HCT116 (cell line): ENCODE results near the gene IL17C. TPM values are rescaled to one million over a fixed set of nuclear protein-coding genes. Genes with fewer than 3 reads are reported as not detected.
A peak's percentile ranks its signal among the peaks of the same experiment; 100 is the strongest.

ENCODE experiments used
- ATAC-seq: fragments of 200-7000 bp; cut with Tn5 transposase; 2 replicates; pipeline ENCODE4 v1.9.1; 2020; ENCODE audit warnings: mild to moderate bottlenecking, moderate library complexity
- BruUV-seq: library from RNA; stranded (reverse); fragments of 400-500 nt; replicated peaks from 2 replicates; lab custom pipeline; 2021; lab: Mats Ljungman, UMichigan
- CTCF ChIA-PET: fragments of 300-600 bp; sonication (Branson Sonifier 250); formaldehyde crosslinking; loops from one replicate; lab custom pipeline; 2021; ENCODE audit warnings: antibody characterized with exemption; lab: Charles Lee
- POLR2A ChIA-PET: fragments of 300-600, 350-600 bp; sonication (Branson Sonifier 250); formaldehyde crosslinking; loops from one replicate; lab custom pipeline; 2021; ENCODE audit warnings: antibody characterized with exemption; lab: Charles Lee
- RAD21 ChIA-PET, 2 experiments: fragments of 300-600 bp; sonication (Branson Sonifier 250); formaldehyde crosslinking; loops; one replicate each; lab custom pipeline; 2023; ENCODE audit warnings: low total read pairs in 2 of 2; ENCODE audit not compliant: uncharacterized antibody in 2 of 2, unreplicated experiment in 2 of 2, low non-redundant PET in 1 of 2; lab: Charles Lee
- DNase-seq: peaks from one replicate; pipeline ENCODE4 v3.0.0-alpha.2; 2010; ENCODE audit warnings: low read depth, low spot score
- H2AFZ ChIP-seq: fragments of 200-600 bp; shearing (Covaris generic), sonication (generic); 2 replicates; pipeline ENCODE4 v1.6.1; 2017; ENCODE audit warnings: low read depth, mixed run types, mixed read lengths, antibody characterized with exemption, low read length; ENCODE audit not compliant: poor library complexity, severe bottlenecking
- H3K27ac ChIP-seq: 2 replicates; pipeline ENCODE4 v1.5.1; 2012; ENCODE audit warnings: low read depth, low read length
- H3K27me3 ChIP-seq: fragments of 200-600 bp; sonication (generic); 2 replicates; pipeline ENCODE4 v1.6.1; 2016; ENCODE audit warnings: mixed run types, low read length, mixed read lengths; ENCODE audit not compliant: insufficient read depth
- H3K36me3 ChIP-seq, 2 experiments: fragments of 200-500 bp in 1 of 2; fragments of 200-600 bp in 1 of 2; sonication (Bioruptor generic) in 1 of 2; sonication (generic) in 1 of 2; 2 replicates each; pipeline versions ENCODE4 v1.5.1 to v1.6.1; 2014 to 2016; ENCODE audit warnings: low read length in 2 of 2, inconsistent platforms in 1 of 2, mixed read lengths in 1 of 2, mixed run types in 1 of 2; ENCODE audit not compliant: insufficient read depth in 2 of 2, control insufficient read depth in 1 of 2
- H3K4me1 ChIP-seq, 2 experiments: fragments of 200-600 bp in 1 of 2; sonication (generic) in 1 of 2; 2 replicates each; pipeline versions ENCODE4 v1.5.1 to v1.6.1; 2012 to 2017; ENCODE audit warnings: low read length in 2 of 2, inconsistent platforms in 1 of 2, mild to moderate bottlenecking in 1 of 2, mixed read lengths in 1 of 2, mixed run types in 1 of 2, moderate library complexity in 1 of 2; ENCODE audit not compliant: insufficient read depth in 2 of 2, control insufficient read depth in 1 of 2
- H3K4me2 ChIP-seq: fragments of 200-600 bp; sonication (generic); 2 replicates; pipeline ENCODE4 v1.6.1; 2017; ENCODE audit warnings: mixed run types, low read length, mixed read lengths
- H3K4me3 ChIP-seq, 2 experiments: fragments of 200-600 bp in 1 of 2; sonication (generic) in 1 of 2; replicated peaks in 1 of 2; 2 replicates each; pipeline ENCODE4 v1.5.1; 2011 to 2016; ENCODE audit warnings: low read length in 2 of 2, control low read depth in 1 of 2, low read depth in 1 of 2, mild to moderate bottlenecking in 1 of 2, mixed read lengths in 1 of 2, mixed run types in 1 of 2
- H3K79me2 ChIP-seq: fragments of 200-600 bp; sonication (generic); 2 replicates; pipeline ENCODE4 v1.6.1; 2017; ENCODE audit warnings: mild to moderate bottlenecking, mixed run types, low read length, moderate library complexity, mixed read lengths; ENCODE audit not compliant: insufficient read depth
- H3K9ac ChIP-seq: fragments of 200-600 bp; sonication (generic); 2 replicates; pipeline ENCODE4 v1.6.1; 2016; ENCODE audit warnings: low read length, mixed read lengths
- H3K9me2 ChIP-seq: fragments of 200-600 bp; sonication (generic), shearing (Covaris generic); 2 replicates; pipeline ENCODE4 v1.6.1; 2017; ENCODE audit warnings: mixed run types, mild to moderate bottlenecking, moderate library complexity; ENCODE audit not compliant: insufficient read depth
- H3K9me3 ChIP-seq, 2 experiments: fragments of 200-500 bp in 1 of 2; fragments of 200-600 bp in 1 of 2; sonication (Bioruptor generic) in 1 of 2; sonication (generic) in 1 of 2; 2 replicates each; pipeline ENCODE4 v1.6.1; 2014 to 2017; ENCODE audit warnings: low read length in 2 of 2, mixed read lengths in 2 of 2, inconsistent platforms in 1 of 2, low read depth in 1 of 2, mild to moderate bottlenecking in 1 of 2, mixed run types in 1 of 2, moderate library complexity in 1 of 2; ENCODE audit not compliant: control insufficient read depth in 1 of 2, insufficient read depth in 1 of 2
- H4K20me1 ChIP-seq: fragments of 200-600 bp; sonication (generic), shearing (Covaris generic); 2 replicates; pipeline ENCODE4 v1.6.1; 2017; ENCODE audit warnings: mixed run types, mild to moderate bottlenecking, moderate library complexity; ENCODE audit not compliant: insufficient read depth
- CBX3 ChIP-seq: IDR thresholded peaks from 2 replicates; pipeline ENCODE4 v1.6.1; 2012; ENCODE audit warnings: low read depth
- CEBPB ChIP-seq: IDR thresholded peaks from 2 replicates; pipeline ENCODE4 v1.6.1; 2012; ENCODE audit warnings: low read depth
- EGR1 ChIP-seq: IDR thresholded peaks from 2 replicates; pipeline ENCODE4 v1.6.1; 2012; ENCODE audit warnings: low read depth
- ELF1 ChIP-seq: IDR thresholded peaks from 2 replicates; pipeline ENCODE4 v1.6.1; 2012; ENCODE audit warnings: low read depth, borderline replicate concordance
- EZH2 ChIP-seq: fragments of 200-600 bp; sonication (generic); IDR thresholded peaks from 2 replicates; pipeline ENCODE4 v1.6.1; 2017; ENCODE audit warnings: antibody characterized with exemption, mixed run types
- EZH2phosphoT487 ChIP-seq: fragments of 200-600 bp; IDR thresholded peaks from 2 replicates; pipeline ENCODE4 v1.6.1; 2018; ENCODE audit warnings: antibody characterized with exemption, borderline replicate concordance
- JUND ChIP-seq: IDR thresholded peaks from 2 replicates; pipeline ENCODE4 v1.6.1; 2012
- POLR2A ChIP-seq: IDR thresholded peaks from 2 replicates; pipeline ENCODE4 v1.7.0; 2011; ENCODE audit warnings: borderline replicate concordance; ENCODE audit not compliant: insufficient read depth, insufficient read length; ENCODE audit errors: extremely low read depth
- RAD21 ChIP-seq: IDR thresholded peaks from 2 replicates; pipeline ENCODE4 v1.6.1; 2012; ENCODE audit warnings: low read depth, mild to moderate bottlenecking
- SP1 ChIP-seq: IDR thresholded peaks from 2 replicates; pipeline ENCODE4 v1.6.1; 2012; ENCODE audit warnings: low read depth
- SRF ChIP-seq: IDR thresholded peaks from 2 replicates; pipeline ENCODE4 v1.6.1; 2012; ENCODE audit warnings: low read depth
- TCF7L2 ChIP-seq: IDR thresholded peaks from 2 replicates; pipeline ENCODE4 v1.7.0; 2011; ENCODE audit warnings: borderline replicate concordance, inconsistent platforms; ENCODE audit not compliant: insufficient read depth, insufficient read length; ENCODE audit errors: extremely low read depth
- YY1 ChIP-seq: IDR thresholded peaks from 2 replicates; pipeline ENCODE4 v1.6.1; 2011; ENCODE audit warnings: low read length, low read depth, moderate library complexity, mild to moderate bottlenecking; ENCODE audit not compliant: insufficient replicate concordance; ENCODE audit errors: extremely low read depth
- ZFX ChIP-seq: fragments of 450-650 bp; IDR thresholded peaks from 2 replicates; pipeline ENCODE4 v1.6.1; 2017
- ZNF274 ChIP-seq: fragments of 200-500 bp; sonication (Bioruptor generic); IDR thresholded peaks from 2 replicates; pipeline ENCODE4 v1.6.1; 2014; ENCODE audit warnings: mild to moderate bottlenecking, low read depth, low read length, inconsistent platforms
- intact Hi-C: fragments of 100-400 bp; cut with micrococcal nuclease; formaldehyde crosslinking; loops from 2 replicates; pipeline ENCODE4 v1.10.0; 2022
- total RNA-seq: library from RNA; stranded (reverse); gene quantifications from one replicate; pipeline ENCODE4 v1.2.1, GENCODE V29; 2021; ENCODE audit not compliant: unreplicated experiment
- TF ChIP-seq, protein P1 (sequence below): IDR thresholded peaks from 2 replicates; pipeline ENCODE4 v1.6.1; 2011; ENCODE audit warnings: mild to moderate bottlenecking, low read length, moderate library complexity; ENCODE audit not compliant: insufficient replicate concordance; ENCODE audit errors: extremely low read depth
- TF ChIP-seq, protein P2 (sequence below): IDR thresholded peaks from 2 replicates; pipeline ENCODE4 v1.6.1; 2012
- TF ChIP-seq, protein P3 (sequence below), 3 experiments: fragments of 200-600 bp in 1 of 3; sonication (generic) in 1 of 3; IDR thresholded peaks in 2 of 3; conservative IDR thresholded peaks in 1 of 3; 2 replicates each; pipeline ENCODE4 v1.5.1; 2012 to 2017; ENCODE audit warnings: low read depth in 2 of 3, low read length in 2 of 3, antibody characterized with exemption in 1 of 3, borderline replicate concordance in 1 of 3, control low read depth in 1 of 3, mild to moderate bottlenecking in 1 of 3, mixed read lengths in 1 of 3, mixed run types in 1 of 3, moderate library complexity in 1 of 3; ENCODE audit not compliant: insufficient read depth in 1 of 3
- TF ChIP-seq, protein P4 (sequence below): IDR thresholded peaks from 2 replicates; pipeline ENCODE4 v1.6.1; 2012; ENCODE audit warnings: low read depth
- TF ChIP-seq, protein P5 (sequence below): IDR thresholded peaks from 2 replicates; pipeline ENCODE4 v1.6.1; 2012

Gene IL17C
- total RNA-seq, 1 experiment from 2014 or later, result not detected

DNA sequence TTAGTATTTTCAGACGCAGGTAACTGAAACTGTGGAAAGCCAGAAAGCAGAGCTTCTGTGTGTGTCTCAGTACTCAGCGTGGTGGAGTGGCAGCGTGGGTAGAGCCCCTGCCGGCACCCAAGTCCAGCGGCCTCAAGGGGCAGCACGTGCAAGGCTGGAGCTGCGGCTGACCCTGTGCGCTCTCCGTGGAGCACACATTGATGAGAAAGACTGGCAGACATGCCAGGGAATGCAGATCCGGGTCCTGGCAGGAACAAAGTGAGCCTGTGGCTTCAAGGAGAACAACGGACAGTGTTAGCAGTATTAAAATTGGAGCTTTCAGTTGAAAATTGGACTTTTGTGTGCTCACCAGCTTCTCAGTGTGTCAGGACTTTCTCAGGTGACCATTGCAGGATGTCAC is 44.9 kb upstream of the IL17C start:
- intact Hi-C loops, result no loop called here
- Histone ChIP-seq H3K9me3 (no peaks in the 10 kb centered on the region), H3K4me3 (no peak overlapping the region), H3K4me1 (no peaks in the 10 kb centered on the region), H3K27me3 (no peaks in the 10 kb centered on the region), H3K4me2 (no peak overlapping the region), H4K20me1 (peaks cover 4% of the 10 kb centered on the region; the same call in 1 of the 2 replicates), H2AFZ (no peak overlapping the region), H3K27ac (no peak overlapping the region), H3K79me2 (peaks cover 82% of the 10 kb centered on the region), H3K9ac (no peak overlapping the region), H3K36me3 (peaks cover 46 to 52% of the 10 kb centered on the region in 2 experiments; a peak in 3 of 4 replicates), H3K9me2 (no peaks in the 10 kb centered on the region)
- ATAC-seq (peak; percentile 56; the same call in 1 of the 2 replicates), DNase-seq (no peak)
- BruUV-seq, result no TSS peak
- POLR2A ChIA-PET, result interaction anchor here (1.6 kb wide), 1 partner anchor 69 kb away, joined by 3 read pairs; the partner anchor contains the start of gene MVD
- CTCF ChIA-PET, result no interaction called here
- RAD21 ChIA-PET, result no interaction called here
- TF ChIP-seq CBX3, result no peak
- no peak for TF ChIP-seq ZFX
- no peak for TF ChIP-seq RAD21
- TF ChIP-seq, protein P1, sequence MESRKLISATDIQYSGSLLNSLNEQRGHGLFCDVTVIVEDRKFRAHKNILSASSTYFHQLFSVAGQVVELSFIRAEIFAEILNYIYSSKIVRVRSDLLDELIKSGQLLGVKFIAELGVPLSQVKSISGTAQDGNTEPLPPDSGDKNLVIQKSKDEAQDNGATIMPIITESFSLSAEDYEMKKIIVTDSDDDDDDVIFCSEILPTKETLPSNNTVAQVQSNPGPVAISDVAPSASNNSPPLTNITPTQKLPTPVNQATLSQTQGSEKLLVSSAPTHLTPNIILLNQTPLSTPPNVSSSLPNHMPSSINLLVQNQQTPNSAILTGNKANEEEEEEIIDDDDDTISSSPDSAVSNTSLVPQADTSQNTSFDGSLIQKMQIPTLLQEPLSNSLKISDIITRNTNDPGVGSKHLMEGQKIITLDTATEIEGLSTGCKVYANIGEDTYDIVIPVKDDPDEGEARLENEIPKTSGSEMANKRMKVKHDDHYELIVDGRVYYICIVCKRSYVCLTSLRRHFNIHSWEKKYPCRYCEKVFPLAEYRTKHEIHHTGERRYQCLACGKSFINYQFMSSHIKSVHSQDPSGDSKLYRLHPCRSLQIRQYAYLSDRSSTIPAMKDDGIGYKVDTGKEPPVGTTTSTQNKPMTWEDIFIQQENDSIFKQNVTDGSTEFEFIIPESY, result no peak
- TF ChIP-seq, protein P2, sequence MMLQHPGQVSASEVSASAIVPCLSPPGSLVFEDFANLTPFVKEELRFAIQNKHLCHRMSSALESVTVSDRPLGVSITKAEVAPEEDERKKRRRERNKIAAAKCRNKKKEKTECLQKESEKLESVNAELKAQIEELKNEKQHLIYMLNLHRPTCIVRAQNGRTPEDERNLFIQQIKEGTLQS, result no peak
- TF ChIP-seq, protein P3, sequence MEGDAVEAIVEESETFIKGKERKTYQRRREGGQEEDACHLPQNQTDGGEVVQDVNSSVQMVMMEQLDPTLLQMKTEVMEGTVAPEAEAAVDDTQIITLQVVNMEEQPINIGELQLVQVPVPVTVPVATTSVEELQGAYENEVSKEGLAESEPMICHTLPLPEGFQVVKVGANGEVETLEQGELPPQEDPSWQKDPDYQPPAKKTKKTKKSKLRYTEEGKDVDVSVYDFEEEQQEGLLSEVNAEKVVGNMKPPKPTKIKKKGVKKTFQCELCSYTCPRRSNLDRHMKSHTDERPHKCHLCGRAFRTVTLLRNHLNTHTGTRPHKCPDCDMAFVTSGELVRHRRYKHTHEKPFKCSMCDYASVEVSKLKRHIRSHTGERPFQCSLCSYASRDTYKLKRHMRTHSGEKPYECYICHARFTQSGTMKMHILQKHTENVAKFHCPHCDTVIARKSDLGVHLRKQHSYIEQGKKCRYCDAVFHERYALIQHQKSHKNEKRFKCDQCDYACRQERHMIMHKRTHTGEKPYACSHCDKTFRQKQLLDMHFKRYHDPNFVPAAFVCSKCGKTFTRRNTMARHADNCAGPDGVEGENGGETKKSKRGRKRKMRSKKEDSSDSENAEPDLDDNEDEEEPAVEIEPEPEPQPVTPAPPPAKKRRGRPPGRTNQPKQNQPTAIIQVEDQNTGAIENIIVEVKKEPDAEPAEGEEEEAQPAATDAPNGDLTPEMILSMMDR (IDR thresholded peaks at IDR 0.05 in 2 of 3, conservative IDR thresholded peaks at IDR 0.05 in 1 of 3; ENCODE audit: borderline replicate concordance in 1 of 3, insufficient read depth in 1 of 3, low read depth in 2 of 3, low read length in 2 of 3), result no peak
- TF ChIP-seq, protein P4, sequence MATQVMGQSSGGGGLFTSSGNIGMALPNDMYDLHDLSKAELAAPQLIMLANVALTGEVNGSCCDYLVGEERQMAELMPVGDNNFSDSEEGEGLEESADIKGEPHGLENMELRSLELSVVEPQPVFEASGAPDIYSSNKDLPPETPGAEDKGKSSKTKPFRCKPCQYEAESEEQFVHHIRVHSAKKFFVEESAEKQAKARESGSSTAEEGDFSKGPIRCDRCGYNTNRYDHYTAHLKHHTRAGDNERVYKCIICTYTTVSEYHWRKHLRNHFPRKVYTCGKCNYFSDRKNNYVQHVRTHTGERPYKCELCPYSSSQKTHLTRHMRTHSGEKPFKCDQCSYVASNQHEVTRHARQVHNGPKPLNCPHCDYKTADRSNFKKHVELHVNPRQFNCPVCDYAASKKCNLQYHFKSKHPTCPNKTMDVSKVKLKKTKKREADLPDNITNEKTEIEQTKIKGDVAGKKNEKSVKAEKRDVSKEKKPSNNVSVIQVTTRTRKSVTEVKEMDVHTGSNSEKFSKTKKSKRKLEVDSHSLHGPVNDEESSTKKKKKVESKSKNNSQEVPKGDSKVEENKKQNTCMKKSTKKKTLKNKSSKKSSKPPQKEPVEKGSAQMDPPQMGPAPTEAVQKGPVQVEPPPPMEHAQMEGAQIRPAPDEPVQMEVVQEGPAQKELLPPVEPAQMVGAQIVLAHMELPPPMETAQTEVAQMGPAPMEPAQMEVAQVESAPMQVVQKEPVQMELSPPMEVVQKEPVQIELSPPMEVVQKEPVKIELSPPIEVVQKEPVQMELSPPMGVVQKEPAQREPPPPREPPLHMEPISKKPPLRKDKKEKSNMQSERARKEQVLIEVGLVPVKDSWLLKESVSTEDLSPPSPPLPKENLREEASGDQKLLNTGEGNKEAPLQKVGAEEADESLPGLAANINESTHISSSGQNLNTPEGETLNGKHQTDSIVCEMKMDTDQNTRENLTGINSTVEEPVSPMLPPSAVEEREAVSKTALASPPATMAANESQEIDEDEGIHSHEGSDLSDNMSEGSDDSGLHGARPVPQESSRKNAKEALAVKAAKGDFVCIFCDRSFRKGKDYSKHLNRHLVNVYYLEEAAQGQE, result no peak
- no peak for TF ChIP-seq POLR2A
- TF ChIP-seq, protein P5, sequence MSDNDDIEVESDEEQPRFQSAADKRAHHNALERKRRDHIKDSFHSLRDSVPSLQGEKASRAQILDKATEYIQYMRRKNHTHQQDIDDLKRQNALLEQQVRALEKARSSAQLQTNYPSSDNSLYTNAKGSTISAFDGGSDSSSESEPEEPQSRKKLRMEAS, result no peak
- TF ChIP-seq EZH2phosphoT487, result no peak
- TF ChIP-seq JUND, result no peak
- TF ChIP-seq TCF7L2, result no peak
- no peak for TF ChIP-seq ZNF274
- no peak for TF ChIP-seq SP1
- no peak for TF ChIP-seq SRF
- TF ChIP-seq EGR1, result no peak
- TF ChIP-seq YY1, result no peak
- no peak for TF ChIP-seq EZH2
- TF ChIP-seq CEBPB, result no peak
- TF ChIP-seq ELF1, result no peak
